Islet of Langerhans (tissue), 1 donor: ENCODE measurements around the gene DAO.

ENCODE experiments used
- FAIRE-seq: peaks from one replicate; lab custom pipeline; 2011; peaks lifted over from hg19 to GRCh38; lab: Jason Lieb, UNC

DAO gene

DNA sequence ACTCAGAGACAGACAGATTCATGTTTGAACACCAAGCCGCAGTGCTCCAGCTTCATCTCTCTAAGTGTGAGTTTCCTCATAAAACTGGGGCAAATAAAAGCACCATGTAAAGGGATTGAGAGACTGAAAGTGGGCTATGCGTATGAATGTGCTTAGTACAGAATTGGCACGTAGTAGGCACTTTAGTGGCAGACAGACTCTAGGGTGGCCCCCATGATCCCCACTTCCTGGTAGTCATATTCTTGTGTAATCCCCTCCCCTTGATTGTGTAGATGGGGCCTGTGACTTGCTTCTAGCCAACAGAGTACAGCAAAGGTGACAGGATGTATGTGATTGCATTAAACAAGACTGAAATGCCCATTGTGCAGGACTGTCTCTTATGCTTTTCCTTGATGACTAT lies 43.0 kb downstream of the DAO start:
- FAIRE-seq, result no peak

DNA sequence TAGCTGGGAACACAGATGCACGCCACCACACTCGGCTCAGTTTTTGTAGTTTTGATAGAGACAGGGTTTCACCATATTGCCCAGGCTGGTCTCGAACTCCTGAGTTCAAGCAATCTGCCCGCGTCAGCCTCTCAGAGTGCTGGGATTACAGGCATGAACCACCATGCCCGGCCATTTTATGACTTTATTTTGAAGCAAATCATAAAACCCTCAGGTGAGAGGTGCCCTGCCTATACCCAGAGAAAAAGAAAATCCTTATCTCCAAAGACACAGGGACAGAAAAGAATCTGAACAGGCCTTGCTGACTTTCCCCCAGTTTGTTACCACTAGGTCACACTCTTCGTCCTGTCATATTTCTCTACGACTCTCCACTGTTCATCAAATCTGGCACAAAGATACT lies 48.8 kb downstream of the DAO start:
- no peak for FAIRE-seq

DNA sequence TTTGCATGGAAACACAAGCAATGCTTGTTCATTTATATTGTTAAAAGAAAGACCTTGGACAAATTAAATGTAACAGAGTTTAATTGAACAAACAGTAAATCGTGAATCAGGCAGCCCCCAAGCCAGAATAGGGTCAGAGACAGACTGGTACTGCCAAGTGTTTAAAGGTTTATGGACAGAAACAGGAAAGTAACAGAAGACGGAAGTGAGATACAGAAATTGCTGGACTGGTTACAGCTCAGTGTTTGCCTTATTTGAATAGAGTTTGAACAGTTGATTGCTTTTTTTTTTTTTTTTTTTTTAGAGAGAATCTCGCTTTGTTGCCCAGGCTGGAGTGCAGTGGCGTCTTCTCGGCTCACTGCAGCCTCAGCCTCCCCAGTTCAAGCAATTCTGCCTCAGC lies 50.3 kb downstream of the DAO start:
- FAIRE-seq, result no peak

DNA sequence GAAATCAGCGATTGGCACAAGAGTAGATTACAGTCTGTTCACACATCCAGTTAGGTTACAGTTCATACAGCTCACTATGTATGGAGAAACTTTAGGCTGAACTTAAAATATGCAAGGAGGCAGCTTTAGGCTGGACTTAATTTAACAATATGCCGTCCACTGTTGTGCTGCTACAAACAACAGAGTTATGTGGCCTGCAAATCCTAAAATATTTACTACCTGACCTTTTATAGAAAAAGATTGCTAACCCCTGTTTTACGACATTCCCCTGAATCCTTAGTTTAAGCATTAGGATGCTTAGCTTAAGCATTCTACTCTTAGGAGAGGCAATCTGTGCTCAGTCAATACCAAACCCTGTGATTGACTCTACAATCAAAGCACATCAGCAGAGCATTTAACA lies 50.9 kb downstream of the DAO start:
- no peak for FAIRE-seq

DNA sequence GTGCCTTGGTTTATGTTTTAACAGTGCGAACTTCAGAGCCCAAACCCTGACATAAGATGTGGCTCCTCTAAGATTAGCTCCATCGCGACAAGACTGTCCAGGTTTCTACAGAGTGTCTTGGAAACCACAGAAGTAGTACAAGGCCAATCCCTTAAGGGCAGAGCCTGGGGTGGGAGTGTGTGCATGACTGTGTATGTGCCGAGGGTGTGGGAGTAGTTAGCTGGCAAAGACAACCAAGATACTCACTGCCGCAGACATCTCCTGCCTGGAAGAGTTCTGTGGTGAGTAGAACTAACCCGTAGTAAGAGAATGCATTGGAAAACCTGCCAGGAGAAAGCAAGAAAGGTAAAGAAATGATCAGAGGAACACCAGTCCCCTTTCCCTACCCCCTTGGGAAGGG lies 54.1 kb downstream of the DAO start:
- no peak for FAIRE-seq

DNA sequence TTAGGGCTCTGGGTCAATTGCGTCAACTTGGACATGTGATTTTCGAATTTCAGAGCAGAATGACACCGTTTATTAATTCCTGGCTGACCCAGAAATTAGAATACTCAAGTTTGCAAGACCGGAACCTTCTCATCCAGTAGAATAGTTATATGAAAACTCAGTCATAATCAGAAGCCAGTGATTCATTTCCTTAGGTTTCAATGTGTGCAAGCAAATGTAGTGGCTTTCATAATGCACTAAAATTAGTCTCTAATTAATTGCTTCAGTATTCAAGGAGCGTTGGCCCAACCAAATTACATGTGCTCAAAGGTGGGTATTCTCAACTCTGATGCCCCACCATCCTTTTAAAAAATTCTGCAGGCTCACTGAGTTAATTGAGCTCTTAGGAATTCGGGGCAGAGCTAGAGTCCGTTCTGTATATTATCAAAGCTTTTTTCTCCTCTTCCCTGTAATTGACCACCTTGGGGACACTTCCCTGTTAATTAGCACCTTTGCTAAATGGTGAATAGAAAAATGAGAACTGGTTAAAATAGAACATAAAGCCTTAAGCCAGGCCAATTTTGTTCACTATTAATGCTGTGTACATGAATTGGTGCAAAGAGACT lies 55.4 kb downstream of the DAO start:
- no peak for FAIRE-seq

DNA sequence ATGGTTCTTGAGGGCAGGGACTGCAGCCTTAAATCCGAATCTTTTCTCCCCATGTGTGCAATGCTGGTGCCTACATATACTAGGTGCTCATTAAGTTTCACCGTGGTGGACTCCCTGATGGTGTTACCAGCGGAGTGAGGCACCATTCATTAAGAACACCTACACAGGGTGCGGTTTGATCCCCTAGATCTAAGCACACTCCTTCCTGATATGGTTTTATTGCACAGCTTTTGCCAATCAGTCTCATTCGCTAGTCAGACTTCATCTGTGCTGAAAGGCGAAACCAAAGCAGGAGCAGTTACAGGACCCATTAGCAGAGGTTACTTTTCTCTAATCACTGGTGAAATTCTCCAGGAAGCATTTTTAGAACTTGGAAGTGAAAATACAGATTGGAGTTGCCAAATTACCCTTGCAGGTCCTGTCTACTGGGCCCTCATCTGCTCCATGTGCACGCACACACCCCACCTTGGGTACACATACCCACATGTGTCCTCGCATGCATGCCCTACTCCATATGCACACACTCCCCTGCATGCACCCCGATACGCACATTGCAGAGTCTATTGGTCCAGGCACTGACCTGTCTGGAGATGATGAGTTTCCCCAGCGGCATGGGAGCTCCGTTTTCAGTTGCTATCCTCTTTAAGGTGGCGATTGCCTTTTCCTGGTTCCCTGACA lies 58.5 kb downstream of the DAO start:
- no peak for FAIRE-seq

DNA sequence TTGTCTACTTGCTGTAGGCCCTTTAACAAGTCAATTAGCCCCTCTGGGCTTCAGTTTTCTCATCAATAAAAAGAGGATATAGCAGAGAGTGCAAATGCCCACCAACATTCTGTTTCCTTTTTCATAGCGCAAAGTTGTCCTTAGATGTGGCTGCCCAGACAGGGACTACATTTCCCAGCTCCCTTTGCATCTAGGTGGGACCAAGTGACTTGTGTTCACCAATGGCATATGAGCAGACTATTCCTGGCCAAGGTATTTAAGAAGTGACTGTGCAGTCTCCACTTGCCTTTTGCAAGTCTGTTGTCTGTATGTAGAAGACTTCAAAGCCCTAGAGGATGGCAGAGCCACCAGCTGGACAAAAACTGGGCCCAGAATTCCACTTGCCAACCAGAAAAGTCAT lies 59.7 kb downstream of the DAO start:
- FAIRE-seq, result no peak

DNA sequence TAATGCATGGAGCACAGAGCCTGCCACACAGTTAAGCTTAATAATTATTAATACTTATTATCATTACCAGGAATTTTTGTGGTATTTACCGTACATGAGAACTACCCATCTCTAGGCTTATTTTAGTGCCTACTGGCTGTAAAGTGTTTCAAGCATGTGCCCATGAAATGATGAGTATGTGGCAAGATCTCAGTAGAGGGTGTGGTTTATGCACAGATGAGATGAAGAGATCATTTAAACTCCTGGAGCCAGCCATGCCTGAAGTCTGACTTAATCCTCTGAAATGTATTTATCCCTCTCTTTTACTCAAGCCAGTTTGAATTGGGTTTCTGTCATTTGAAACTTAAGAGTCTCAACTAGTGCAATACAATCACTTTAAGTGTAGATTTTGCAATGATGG lies 60.2 kb downstream of the DAO start:
- FAIRE-seq, result no peak

DNA sequence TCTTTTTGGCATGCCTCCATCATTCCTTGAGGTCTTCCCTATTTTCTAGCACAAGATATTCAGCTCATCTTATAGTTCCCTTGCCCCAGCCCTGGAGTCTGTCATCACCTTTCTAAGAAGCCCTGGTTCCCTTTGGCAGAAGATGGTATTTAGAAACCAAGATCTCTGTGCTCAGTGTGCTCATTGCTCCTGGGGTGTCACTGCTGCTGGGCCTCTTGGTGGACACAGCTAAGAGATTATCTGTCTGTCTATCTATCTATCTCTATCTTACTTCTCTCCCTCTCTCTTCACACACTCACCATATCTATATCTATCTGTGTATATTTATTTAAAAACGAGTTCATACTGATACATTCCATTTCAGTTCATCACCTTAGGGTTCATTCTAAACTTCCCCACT lies 67.2 kb downstream of the DAO start:
- no peak for FAIRE-seq

DNA sequence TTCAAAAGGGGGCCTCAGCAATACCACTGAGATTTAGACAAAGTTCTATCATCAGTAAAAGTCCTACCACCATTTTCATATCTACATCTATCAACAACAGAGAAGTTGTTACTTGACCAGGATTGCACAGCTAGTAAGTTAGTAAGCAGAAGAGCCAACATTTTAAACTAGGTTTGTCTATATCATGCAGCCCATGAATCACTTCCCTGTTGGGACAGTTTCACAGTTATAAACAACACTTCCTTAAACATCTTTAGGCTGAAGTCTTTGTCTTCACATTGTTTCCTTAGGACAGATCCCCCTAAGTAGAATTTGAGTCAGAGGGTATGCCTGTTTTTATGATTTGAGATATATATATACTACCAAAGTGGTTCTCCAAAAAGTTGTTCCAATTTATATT lies 68.5 kb downstream of the DAO start:
- no peak for FAIRE-seq

DNA sequence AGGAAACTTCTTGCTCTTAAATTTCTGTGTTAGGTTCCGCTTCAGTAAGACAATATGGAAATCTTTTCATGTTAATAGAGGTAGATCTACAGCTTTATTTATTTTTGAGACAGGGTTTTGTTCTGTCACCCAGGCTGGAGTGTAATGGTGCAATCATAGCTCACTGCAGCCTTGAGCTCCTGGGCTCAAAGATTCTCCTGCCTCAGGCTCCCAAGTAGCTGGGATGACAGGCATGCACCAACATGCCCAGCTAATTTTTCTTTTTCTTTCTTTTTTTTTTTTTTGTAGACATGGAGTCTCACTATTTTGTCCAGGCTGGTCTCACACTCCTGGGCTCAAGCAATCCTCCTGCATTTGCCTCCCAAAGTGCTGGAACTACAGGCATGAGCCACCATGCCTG lies 70.1 kb downstream of the DAO start:
- no peak for FAIRE-seq
